GM18502 (cell line): ENCODE data around the gene SUOX.
"Not testable (repeated sequence)": the region's sequence is repeated elsewhere in the genome, so short reads cannot be mapped to it uniquely, and the experiment has no call there.

Experiments used
- ATAC-seq: cut with Tn5 transposase; IDR thresholded peaks from one replicate; pipeline ENCODE4 v1.9.1; 2021; ENCODE audit warnings: mild to moderate bottlenecking; ENCODE audit not compliant: unreplicated experiment, poor library complexity

The SUOX gene

DNA sequence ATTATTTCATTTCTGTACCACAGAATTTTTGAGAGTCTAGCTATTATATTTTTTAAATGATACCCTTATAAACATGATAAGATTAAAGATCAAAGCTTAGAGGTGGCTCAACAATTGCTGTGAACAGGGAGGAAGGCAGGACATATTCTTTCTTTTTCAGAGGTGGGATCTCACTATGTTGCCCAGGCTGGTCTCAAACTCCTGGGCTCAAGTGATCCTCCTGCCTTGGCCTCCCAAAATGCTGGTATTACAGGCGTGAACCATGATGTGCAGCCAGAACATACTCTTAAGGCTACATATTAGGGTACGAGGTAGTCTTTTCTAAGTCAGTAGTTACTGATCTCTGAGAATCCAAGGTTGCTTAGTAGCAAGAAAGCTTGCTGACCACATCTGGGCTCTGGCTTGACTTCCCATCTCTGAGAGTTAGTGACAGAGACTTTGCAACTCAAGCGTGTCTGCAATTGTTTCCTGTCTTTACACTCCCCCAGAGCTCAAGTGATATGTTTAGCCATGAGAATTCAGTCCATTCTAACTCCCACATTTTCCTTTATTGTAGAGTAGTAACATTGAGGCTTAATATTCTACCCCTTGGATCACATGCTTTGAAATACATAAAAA, 14.6 kb upstream of the SUOX start:
- ATAC-seq, result peak; percentile 82

DNA sequence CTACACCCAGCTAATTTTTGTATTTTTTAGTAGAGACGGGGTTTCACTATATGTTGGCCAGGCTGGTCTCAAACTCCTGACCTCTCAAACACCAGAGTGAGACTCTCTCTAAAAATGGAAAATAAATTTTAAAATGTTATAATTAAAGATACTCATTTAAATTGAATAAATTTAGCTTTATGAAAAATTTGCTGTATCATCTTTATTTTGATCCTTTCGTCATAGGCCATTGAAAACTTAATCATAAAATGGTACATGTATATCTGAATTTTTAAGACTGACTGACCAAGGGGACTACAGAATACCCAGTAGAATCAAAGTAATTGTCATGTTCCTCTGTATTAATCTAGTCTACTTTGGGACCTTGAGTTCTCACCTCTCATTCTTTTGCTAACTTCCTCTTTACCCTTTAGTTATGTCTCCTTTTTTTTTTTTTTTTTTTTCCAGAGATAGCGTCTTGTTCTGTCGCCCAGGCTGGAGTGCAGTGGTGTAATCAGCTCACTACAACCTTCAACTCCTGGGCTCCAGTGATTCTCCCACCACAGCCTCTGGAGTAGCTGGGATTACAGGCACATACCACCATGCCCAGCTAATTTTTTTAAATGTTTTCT, 13.7 kb upstream of the SUOX start:
- ATAC-seq, result no peak

DNA sequence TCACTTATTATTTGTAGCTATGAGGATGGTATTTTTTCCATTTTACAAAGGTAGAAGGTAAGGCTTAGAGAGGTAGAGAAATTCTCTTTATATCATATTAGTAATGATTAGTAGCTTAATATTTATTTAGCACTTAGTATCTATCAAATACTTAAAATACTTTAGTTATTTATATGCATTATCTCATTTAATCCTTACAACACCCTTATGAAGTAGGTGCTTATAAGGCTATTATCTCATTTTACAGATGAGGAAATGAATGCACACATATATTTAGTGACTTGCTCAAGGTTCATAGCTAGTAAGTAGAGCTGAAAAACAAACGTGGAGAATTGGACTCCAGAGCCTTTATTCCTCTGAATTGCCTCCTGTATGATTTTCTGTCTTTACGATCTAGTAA, 12.2 kb upstream of the SUOX start:
- no peak for ATAC-seq

DNA sequence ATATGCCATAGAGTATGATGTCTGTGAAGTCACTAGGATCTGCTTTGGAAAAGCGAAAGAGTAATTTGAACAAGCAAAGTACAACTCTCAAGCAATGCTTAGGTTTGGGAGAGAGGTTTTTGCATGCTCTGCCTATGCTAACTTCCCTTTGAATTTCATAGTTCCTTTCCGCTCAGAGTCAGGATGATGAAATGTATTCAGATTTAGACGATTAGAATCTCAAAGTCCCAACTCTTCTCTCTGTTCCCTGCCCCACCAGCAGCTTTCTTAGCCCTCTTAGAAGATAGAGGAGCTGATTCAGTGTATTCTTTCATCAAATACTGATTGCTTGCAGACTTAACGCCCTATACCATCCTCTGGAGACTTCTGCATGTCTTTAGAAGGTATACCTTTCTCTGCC, 11.7 kb upstream of the SUOX start:
- no peak for ATAC-seq

DNA sequence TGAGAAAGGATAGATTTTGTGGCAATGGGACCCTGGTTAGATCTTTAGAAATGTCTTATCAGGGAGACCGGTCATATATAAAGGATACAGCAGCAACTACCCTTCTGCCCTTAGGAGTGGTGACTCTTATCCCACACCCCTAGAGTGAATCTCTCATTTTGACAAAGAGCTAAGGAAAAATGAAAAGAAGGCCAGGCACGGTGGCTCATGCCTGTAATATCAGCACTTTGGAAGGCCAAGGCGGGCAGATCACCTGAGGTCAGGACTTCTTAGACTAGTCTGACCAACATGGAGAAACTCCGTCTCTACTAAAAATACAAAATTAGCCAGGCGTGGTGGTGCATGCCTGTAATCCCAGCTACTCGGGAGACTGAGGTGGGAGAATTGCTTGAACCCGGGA, 11.1 kb upstream of the SUOX start:
- not testable (repeated sequence) for ATAC-seq

DNA sequence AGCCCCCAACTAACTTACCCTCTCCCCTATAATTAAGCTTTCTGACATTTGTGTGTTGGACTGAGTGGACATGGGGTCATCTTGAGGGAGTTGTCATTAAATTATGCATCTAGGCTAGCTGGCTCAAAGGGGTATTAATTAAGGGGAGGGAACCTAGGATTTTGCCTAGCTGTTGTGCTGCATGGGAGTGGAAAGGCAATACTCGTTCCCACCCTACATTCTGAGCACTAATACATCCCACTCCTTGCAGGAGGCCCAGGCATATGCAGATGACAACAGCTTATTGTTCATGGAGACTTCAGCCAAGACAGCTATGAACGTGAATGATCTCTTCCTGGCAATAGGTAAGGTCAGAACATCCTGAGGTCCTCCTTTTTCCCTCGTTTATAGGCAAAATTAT, 6.0 kb upstream of the SUOX start:
- ATAC-seq, result no peak

DNA sequence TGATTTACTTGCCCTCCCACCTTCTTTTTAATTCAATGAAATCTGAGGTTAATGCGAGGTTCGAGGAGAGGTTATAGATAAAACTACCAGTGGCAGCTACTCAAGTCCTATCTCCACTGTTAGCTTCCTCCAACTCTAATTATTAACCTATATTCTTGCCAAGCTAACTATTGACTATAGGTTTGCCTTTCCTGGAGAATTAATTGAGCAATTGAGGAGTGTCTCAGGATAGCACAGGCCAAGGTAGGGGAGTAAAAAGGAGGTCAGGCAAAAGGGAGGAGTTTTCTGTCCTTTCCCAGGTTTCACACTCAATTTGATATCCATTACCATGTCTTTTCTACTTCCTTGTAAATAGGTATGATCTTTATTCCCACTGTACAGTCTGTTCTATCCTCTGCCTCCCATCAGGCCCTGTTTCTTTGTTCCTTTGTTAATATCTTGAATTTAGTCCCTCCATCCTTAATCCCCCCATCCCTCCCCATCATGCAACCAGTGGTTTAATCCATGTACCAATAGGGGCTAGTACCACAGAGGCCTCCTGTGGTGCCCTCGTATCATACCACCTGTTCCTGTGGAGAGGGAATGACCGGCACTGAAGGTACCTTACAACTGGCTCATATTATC, 3.7 kb upstream of the SUOX start:
- ATAC-seq, result no peak

DNA sequence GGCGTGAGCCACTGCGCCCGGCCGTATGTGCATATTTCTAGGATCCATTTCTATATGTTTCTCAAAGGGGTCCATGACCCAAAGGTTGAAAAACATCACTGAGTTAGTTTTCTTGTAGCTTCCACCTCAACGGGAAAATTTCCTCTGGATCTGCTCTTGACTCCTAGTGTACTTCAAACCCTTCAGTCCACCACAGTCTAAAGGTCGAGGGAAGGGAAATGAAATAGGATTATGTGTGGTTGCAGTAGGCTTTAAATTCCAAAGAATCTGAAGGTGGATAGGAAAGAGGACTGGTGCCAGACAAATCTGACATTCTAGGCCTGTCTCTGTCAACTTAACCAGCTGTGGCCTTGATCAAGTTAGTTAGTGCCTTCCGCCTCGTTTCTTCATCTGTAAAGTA, 1.7 kb upstream of the SUOX start:
- no peak for ATAC-seq

DNA sequence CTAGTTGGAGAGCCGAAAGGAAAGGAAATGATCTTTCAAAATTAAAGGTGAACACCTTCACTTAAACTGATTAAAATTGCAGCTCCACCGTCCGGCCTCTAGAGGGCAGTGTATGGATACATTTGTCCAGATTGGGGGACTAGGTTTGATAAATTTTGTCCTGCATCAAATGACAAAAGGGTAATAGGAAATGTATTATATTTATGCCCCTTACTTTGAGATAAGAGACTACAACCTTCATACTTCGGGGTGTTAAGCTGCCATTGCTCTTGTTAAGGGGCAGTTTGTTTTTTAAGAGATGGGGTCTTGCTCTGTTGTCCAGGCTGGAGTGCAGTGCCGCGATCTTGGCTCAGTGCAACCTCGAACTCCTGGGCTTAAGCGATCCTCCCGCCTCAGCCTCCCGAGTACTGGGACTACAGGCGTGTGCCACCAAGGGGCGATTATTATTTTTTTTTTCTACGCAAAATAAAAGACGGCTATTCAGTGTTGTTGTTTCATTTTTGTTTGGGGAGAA, 818 bp upstream of the SUOX start:
- no peak for ATAC-seq

DNA sequence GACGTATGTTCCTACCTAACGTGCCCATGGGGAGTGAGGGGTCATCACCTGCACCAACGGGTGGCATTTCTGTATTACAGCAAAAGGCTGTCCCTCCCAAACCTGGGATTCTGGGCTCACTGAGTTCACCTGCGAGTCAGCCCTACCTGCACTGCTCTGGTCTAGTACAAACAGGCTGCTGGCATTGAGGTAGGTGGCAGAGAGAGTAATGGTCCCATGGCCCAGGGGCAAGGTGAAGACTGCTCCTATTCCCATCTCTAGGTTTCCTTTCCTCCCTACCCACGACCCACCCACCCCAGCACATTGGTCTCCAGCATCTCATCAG, 421 bp downstream of the SUOX start:
- no peak for ATAC-seq

DNA sequence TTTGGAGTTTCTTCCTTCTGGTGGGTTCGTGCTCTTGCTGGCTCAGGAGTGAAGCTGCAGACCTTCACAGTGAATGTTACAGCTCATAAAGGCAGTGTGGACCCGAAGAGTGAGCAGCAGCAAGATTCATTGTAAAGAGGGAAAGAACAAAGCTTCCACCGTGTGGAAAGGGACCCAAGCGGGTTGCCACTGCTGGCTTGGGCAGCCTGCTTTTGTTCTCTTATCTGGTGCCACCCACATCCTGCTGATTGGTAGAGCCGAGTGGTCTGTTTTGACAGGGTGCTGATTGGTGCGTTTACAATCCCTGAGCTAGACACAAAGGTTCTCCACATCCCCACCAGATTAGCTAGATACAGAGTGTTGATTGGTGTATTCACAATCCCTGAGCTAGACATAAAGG, 2.4 kb downstream of the SUOX start:
- ATAC-seq, result not testable (repeated sequence)

DNA sequence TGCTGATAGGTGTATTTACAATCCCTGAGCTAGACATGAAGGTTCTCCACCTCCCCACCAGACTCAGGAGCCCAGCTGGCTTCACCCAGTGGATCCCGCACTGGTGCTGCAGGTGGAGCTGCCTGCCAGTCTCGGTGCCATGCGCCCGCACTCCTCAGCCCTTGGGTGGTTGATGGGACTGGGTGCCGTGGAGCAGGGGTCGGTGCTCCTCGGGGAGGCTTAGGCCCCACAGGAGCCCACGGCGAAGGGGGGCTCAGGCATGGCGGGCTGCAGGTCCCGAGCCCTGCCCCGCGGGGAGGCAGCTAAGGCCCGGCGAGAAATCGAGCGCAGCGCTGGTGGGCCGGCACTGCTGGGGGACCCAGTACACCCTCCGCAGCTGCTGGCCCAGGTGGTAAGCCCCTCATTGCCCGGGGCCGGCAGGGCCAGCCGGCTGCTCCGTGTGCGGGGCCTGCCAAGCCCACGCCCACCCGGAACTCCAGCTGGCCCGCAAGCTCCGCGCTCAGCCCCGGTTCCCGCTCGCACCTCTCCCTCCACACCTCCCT, 3.0 kb downstream of the SUOX start:
- ATAC-seq, result not testable (repeated sequence)

DNA sequence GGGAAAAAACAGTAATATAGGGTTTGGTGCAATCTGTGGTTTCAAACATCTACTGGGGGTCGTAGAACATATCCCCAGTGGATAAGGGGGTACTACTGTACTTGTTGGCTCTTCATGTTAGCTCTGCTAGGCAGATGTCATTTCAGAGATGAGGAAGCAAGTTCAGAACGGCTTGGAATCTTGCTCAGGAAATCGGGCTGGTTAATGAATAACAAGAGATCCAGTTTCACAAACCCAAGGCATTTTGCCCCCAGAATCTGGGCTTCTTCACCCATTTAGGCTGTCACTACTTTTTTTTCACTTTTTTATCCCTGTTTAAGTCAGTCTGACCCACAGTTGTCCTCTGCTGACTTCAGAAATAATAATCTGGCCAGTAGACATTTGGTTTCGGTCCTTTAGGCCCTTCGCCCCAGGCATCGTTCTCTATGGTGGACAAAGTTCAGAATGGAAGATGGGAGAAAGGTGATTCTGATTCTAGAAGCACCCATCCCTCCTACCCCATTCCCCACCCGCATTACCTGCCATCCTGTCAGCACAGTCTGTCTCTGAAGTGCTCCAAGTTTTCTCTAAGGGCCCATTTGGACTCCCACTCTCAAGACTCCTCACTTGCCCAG, 4.5 kb downstream of the SUOX start:
- ATAC-seq, result no peak

DNA sequence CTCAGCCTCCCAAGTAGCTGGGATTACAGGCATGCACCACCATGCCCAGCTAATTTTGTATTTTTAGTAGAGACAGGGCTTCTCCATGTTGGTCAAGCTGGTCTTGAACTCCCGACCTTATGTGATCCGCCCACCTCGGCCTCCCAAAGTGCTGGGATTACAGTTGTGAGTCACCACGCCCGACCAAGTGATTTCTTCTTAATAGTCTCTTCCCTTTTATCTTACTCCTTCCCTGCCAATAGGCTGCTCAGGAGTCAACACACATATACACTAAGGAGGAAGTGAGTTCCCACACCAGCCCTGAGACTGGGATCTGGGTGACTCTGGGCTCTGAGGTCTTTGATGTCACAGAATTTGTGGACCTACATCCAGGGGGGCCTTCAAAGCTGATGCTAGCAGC, 6.3 kb downstream of the SUOX start:
- ATAC-seq, result not testable (repeated sequence)

DNA sequence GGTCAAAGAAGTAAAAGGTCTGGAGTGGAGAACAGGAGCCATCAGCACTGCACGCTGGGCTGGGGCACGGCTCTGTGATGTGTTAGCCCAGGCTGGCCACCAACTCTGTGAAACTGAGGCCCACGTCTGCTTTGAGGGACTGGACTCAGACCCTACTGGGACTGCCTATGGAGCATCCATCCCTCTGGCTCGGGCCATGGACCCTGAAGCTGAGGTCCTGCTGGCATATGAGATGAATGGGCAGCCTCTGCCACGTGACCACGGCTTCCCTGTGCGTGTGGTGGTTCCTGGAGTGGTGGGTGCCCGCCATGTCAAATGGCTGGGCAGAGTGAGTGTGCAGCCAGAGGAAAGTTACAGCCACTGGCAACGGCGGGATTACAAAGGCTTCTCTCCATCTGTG, 7.1 kb downstream of the SUOX start:
- ATAC-seq, result no peak

DNA sequence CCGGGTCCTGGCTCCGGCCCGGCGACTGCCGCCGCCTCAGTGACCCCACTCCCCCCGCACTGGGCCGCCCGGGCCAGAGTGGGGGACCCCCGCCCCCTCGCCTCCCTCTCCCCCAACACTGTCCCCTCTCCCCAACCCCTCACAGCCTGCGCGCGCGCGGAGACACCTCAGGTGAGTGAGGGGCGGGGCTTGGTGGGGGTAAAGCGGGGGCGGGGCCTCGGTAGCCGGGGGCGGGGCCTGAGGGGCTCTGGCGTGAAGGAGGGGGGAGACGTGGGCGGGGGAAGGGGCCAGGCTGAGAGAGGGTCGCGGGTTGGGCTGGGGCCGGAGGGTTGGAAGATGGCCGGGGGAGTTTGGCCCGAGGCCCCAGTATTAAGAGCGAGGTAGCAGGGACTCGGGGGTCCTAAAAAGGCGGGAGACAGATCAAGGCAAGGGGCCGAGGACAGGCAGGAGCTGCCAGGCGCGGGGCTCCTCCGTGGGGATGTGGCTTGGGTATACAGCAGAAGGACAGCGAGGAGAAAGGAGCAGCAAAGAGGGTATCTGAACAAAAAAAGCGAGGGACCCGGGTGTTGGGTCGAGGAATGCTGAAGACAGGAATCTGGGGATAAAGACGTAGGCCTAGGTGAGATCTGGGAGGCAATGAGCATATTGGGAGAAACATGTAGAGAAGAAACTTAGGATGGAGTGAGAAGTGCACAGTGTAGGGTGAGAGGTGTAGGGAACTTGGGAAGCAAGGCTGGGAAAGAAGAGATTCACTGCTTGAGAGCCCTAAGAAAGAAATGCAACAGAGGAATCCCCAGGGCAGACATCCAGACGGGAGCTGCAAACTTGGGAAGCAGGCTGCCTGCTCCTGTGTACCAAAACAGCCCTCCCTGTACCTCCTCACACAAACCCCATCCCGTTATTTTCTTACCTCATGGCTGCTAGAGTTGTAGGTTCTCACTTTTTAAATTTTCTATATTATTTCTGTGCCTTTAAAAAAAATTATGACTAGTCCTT, 10.8 kb downstream of the SUOX start:
- ATAC-seq, result peak; percentile 51

DNA sequence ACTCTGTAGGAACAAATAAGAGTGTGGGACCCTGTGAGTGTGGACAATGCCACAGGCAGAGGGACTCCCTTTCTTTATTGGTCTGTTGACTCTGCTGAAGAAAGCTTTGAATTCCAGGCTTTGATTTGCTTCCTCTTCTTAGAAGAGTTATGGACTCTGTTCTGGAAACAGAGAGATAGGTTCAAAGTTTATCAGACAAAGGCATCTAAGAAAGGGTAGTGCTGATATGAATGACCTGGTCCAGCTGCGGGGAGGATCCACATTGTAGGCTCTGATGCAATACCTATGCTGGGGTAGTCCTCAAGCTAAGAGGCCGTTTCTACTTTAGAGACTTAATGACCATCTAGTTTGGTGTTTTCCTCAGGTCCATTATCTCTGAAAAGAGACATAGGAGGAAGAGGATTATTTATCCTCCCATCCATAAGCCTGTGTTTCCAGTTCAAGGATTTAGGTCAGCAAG, 13.1 kb downstream of the SUOX start:
- ATAC-seq, result no peak

DNA sequence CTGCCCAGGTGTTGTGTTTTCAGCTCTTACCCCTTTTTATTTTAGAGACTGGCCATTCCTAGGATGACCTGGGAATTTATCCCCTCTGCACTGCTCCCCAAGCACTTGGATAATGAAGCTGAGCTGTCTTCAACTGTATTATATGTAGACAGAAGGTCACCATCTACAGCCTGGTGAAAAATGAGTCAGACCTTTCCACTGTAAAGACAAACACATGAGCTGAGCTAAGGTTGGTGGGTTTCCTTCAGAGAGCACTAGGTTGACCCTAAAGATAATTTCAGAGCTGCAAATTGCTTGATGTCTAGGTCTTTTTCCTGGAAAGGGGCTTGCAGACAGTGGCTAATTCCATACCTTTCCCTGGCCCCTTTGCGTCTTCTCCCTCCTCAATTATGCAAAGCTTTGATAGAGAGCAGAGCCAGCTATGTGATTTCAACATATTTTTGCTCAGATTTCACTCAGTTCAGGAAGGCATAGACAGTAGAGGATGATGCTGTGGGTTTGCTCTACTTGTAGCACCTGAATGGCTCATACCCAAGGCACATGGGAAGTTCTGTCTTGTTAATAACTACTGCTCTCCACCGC, 14.5 kb downstream of the SUOX start:
- ATAC-seq, result no peak

DNA sequence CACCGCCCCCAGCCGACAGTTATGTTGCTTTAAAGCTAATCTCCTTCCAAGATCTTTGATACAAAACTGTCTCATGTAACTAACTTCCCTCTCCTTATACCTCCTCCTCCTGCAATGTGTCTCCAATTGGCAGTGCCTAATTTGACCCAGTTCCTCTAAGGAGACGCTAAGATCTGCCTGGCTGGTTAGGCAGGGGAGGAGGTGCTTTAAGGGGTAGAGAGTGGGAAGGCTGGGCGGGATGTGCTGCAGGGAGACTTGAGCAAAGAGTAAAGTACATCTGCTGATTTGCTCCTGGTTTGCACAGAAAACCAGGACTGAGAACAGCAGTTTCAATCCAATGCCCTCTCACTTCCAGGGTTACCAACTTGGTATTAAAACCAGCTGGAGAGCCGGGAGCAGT, 16.4 kb downstream of the SUOX start:
- no peak for ATAC-seq

DNA sequence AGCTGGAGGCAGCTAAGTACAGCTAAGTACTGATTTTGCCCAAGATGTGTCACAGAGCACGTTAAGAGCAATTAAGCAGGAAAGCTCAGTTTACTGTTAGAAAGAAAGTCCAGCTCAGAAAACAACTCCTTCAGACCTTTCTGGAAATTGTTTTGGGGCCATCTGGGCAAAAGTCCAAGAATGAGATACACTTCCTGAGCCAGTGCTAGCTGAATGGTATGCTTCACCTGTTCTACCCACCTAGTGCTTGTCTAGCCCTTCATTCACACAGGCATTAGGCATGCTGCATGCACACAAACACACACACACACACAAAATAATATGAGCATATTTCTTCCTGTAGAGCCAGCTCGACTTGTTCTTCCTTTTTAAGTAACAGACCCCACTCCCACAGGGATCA, 17.1 kb downstream of the SUOX start:
- ATAC-seq, result no peak
